A549 (cell line): Measurements from ENCODE around the gene CIAPIN1. TPM values are rescaled to one million over a fixed set of nuclear protein-coding genes. Genes with fewer than 3 reads are reported as not detected.

Experiments used
- ATAC-seq, 2 experiments: fragments of 200-7000 bp in 1 of 2; fragments of >200 bp in 1 of 2; cut with Nextera tagmentation in 1 of 2; cut with Tn5 transposase in 1 of 2; 3 replicates each; pipeline versions ENCODE4 v1.8.0 to v1.9.1; 2018 to 2020; ENCODE audit warnings: mild to moderate bottlenecking in 1 of 2, moderate library complexity in 1 of 2
- CTCF ChIA-PET: fragments of 300-600 bp; sonication (Branson Sonifier 250); formaldehyde crosslinking; extraction: SDS; loops from one replicate; lab custom pipeline; 2021; ENCODE audit warnings: antibody characterized with exemption, inconsistent platforms; lab: Yijun Ruan, JAX
- POLR2A ChIA-PET: fragments of 350-600 bp; formaldehyde crosslinking; extraction: SDS; loops from one replicate; lab custom pipeline; 2021; ENCODE audit warnings: antibody characterized with exemption, inconsistent platforms; lab: Yijun Ruan, JAX
- DNase-seq, 2 experiments: peaks; one replicate each; pipeline versions ENCODE4 v3.0.0 to v3.0.0-alpha.2; 2011 to 2016; ENCODE audit warnings: low read depth in 1 of 2, low spot score in 1 of 2
- FAIRE-seq: peaks from 2 replicates; lab custom pipeline; 2011; peaks lifted over from hg19 to GRCh38; lab: Jason Lieb, UNC
- H3K27ac ChIP-seq, 2 experiments: fragments of >200 bp; sonication (Bioruptor Twin); formaldehyde crosslinking; 3 replicates each; pipeline ENCODE4 v1.5.1; 2016 to 2017
- H3K4me1 ChIP-seq: fragments of >200 bp; sonication (Bioruptor Twin); formaldehyde crosslinking; 3 replicates; pipeline ENCODE4 v1.6.1; 2016
- H3K4me2 ChIP-seq: fragments of >200 bp; sonication (Bioruptor Twin); formaldehyde crosslinking; 3 replicates; pipeline ENCODE4 v1.6.1; 2016
- H3K4me3 ChIP-seq: fragments of >200 bp; sonication (Bioruptor Twin); formaldehyde crosslinking; 3 replicates; pipeline ENCODE4 v1.5.1; 2016
- H3K9me3 ChIP-seq: fragments of >200 bp; sonication (Bioruptor Twin); formaldehyde crosslinking; 3 replicates; pipeline ENCODE4 v1.6.1; 2016
- CBX2 ChIP-seq: fragments of 200-600 bp; sonication (generic); IDR thresholded peaks from 2 replicates; pipeline ENCODE4 v1.6.1; 2016; ENCODE audit warnings: low read depth, mild to moderate bottlenecking, borderline replicate concordance
- EHMT2 ChIP-seq: fragments of 200-600 bp; sonication (generic); IDR thresholded peaks from 2 replicates; pipeline ENCODE4 v1.6.1; 2016; ENCODE audit warnings: antibody characterized with exemption, low read depth, mild to moderate bottlenecking, moderate library complexity
- EP300 ChIP-seq, 2 experiments: fragments of >200 bp; sonication (Bioruptor Twin); formaldehyde crosslinking; IDR thresholded peaks; 2 replicates in 1 of 2; 3 replicates in 1 of 2; pipeline ENCODE4 v1.6.1; 2016 to 2017
- ESRRA ChIP-seq: fragments of 150-350 bp; IDR thresholded peaks from 2 replicates; pipeline ENCODE4 v1.6.1; 2014; ENCODE audit warnings: mild to moderate bottlenecking, low read length, borderline replicate concordance
- HDAC2 ChIP-seq: fragments of 200-600 bp; sonication (generic); IDR thresholded peaks from 2 replicates; pipeline ENCODE4 v1.6.1; 2016
- HEYL ChIP-seq: fragments of 250-450 bp; sonication (Bioruptor Pico); IDR thresholded peaks from 2 replicates; pipeline ENCODE4 v1.8.0; 2021; ENCODE audit warnings: mild to moderate bottlenecking, moderate library complexity
- HOXB13 ChIP-seq: fragments of 250-450 bp; sonication (Bioruptor Pico); IDR thresholded peaks from 2 replicates; pipeline ENCODE4 v1.5.0; 2020; ENCODE audit warnings: low read depth, mild to moderate bottlenecking, moderate library complexity
- JUNB ChIP-seq: fragments of >200 bp; sonication (Bioruptor Twin); formaldehyde crosslinking; IDR thresholded peaks from 2 replicates; pipeline ENCODE4 v1.6.1; 2016
- KDM1A ChIP-seq: fragments of 200-600 bp; sonication (generic); IDR thresholded peaks from 2 replicates; pipeline ENCODE4 v1.6.1; 2016; ENCODE audit warnings: low read depth, mild to moderate bottlenecking
- MAFK ChIP-seq: fragments of 450-650 bp; IDR thresholded peaks from 2 replicates; pipeline ENCODE4 v1.6.1; 2014; ENCODE audit not compliant: partially characterized antibody
- NFE2L2 ChIP-seq: fragments of 150-350 bp; conservative IDR thresholded peaks from 2 replicates; pipeline ENCODE4 v1.6.1; 2014; ENCODE audit warnings: low read length
- NR3C1 ChIP-seq: fragments of >200 bp; sonication (Bioruptor Twin); formaldehyde crosslinking; IDR thresholded peaks from 3 replicates; pipeline ENCODE4 v1.6.1; 2017
- PHF8 ChIP-seq: fragments of 200-600 bp; sonication (generic); IDR thresholded peaks from 2 replicates; pipeline ENCODE4 v1.6.1; 2016; ENCODE audit warnings: low read depth, mild to moderate bottlenecking, antibody characterized with exemption, moderate library complexity, borderline replicate concordance
- POLR2AphosphoS2 ChIP-seq: conservative IDR thresholded peaks from 2 replicates; pipeline ENCODE4 v1.6.1; 2012; ENCODE audit warnings: low read length, improper control_type of control experiment, inconsistent platforms
- RCOR1 ChIP-seq: fragments of 150-350 bp; IDR thresholded peaks from 2 replicates; pipeline ENCODE4 v1.6.1; 2014; ENCODE audit warnings: antibody characterized with exemption, low read length, low read depth
- REST ChIP-seq: fragments of 200-600 bp; sonication (generic); IDR thresholded peaks from 2 replicates; pipeline ENCODE4 v1.6.1; 2016; ENCODE audit warnings: antibody characterized with exemption, mild to moderate bottlenecking, moderate library complexity
- SREBF2 ChIP-seq: fragments of 450-650 bp; IDR thresholded peaks from 2 replicates; pipeline ENCODE4 v1.6.1; 2014; ENCODE audit warnings: mild to moderate bottlenecking, moderate library complexity
- ZNF302 ChIP-seq: fragments of 250-450 bp; sonication (Bioruptor Pico); IDR thresholded peaks from 2 replicates; pipeline ENCODE4 v1.9.0; 2021; ENCODE audit warnings: inconsistent platforms, mild to moderate bottlenecking, moderate library complexity
- WGBS: methylation state at CpG from one replicate; pipeline ENCODE4 v1.1.6; 2017; ENCODE audit errors: missing lambda C conversion rate; 5-methylcytosine and 5-hydroxymethylcytosine counted together
- polyA plus RNA-seq, 4 experiments: library from polyadenylated mRNA; depleted of rRNA in 3 of 4; stranded (reverse); fragments of >200 nt; fragmentation: RNase III in 1 of 4; extraction: RNeasy Plus Mini Kit Qiagen cat#74134 plus additional on column Dnase treatment in 1 of 4; gene quantifications; 2 replicates in 3 of 4; 3 replicates in 1 of 4; pipeline ENCODE4 v1.2.3, GENCODE V29; 2011 to 2017
- TF ChIP-seq, protein P1 (sequence below): IDR thresholded peaks from 2 replicates; pipeline ENCODE4 v1.6.1; 2012
- TF ChIP-seq, protein P2 (sequence below): fragments of >200 bp; sonication (Bioruptor Twin); formaldehyde crosslinking; IDR thresholded peaks from 3 replicates; pipeline ENCODE4 v1.6.1; 2016
- TF ChIP-seq, protein P3 (sequence below): fragments of >200 bp; sonication (Bioruptor Twin); formaldehyde crosslinking; IDR thresholded peaks from 3 replicates; pipeline ENCODE4 v1.5.1; 2016
- TF ChIP-seq, protein P4 (sequence below): fragments of 450-650 bp; IDR thresholded peaks from 2 replicates; pipeline ENCODE4 v1.6.1; 2014; ENCODE audit warnings: antibody characterized with exemption

Gene CIAPIN1
- polyA plus RNA-seq, 2 of the 4 experiments (the other 2 are of a cell fraction), result 71.5 to 101 TPM

GRCh38 chr16:57427307-57427706 is 19.9 kb downstream of the CIAPIN1 start:
- H3K4me2 ChIP-seq, result no peak overlapping the region
- ChIA-PET POLR2A (no interaction called here), CTCF (interaction anchor here (0.9 to 16.7 kb wide), 5 partner anchors 10 to 343 kb away, joined by 3 to 709 read pairs (median 27); no protein-coding TSS in a partner anchor)
- no peak overlapping the region for H3K4me3 ChIP-seq
- 86% methylated on average over 8 of the region's 8 CpGs for WGBS
- FAIRE-seq (no peak), ATAC-seq (no peak)
- TF ChIP-seq JUNB (no peak), SREBF2 (no peak), RCOR1 (no peak), POLR2AphosphoS2 (no peak), HDAC2 (no peak), MAFK (no peak), EP300 (IDR thresholded peaks at IDR 0.05) (no peak), ESRRA (no peak), NR3C1 (no peak), HEYL (CRISPR knock-in tag) (no peak)
- TF ChIP-seq, protein P1, sequence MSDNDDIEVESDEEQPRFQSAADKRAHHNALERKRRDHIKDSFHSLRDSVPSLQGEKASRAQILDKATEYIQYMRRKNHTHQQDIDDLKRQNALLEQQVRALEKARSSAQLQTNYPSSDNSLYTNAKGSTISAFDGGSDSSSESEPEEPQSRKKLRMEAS, result no peak
- TF ChIP-seq, protein P2, sequence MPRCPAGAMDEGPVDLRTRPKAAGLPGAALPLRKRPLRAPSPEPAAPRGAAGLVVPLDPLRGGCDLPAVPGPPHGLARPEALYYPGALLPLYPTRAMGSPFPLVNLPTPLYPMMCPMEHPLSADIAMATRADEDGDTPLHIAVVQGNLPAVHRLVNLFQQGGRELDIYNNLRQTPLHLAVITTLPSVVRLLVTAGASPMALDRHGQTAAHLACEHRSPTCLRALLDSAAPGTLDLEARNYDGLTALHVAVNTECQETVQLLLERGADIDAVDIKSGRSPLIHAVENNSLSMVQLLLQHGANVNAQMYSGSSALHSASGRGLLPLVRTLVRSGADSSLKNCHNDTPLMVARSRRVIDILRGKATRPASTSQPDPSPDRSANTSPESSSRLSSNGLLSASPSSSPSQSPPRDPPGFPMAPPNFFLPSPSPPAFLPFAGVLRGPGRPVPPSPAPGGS, result no peak
- TF ChIP-seq, all 56 proteins: peak for 0
- Histone ChIP-seq H3K27ac (no peak overlapping the region), H3K4me1 (peaks cover 5% of the 10 kb centered on the region), H3K9me3 (no peaks in the 10 kb centered on the region)
- DNase-seq, result no peak

GRCh38 chr16:57426356-57426755 is 20.8 kb downstream of the CIAPIN1 start:
- POLR2A ChIA-PET, result no interaction called here
- WGBS, result 93% methylated on average over 6 of the region's 7 CpGs
- Histone ChIP-seq H3K27ac (no peak overlapping the region; a peak in 1 of 6 replicates), H3K9me3 (no peaks in the 10 kb centered on the region)
- no peak for TF ChIP-seq KDM1A
- no peak for TF ChIP-seq ZNF302 (CRISPR knock-in tag)
- TF ChIP-seq EHMT2, result no peak
- no peak for TF ChIP-seq CBX2
- TF ChIP-seq PHF8, result no peak
- TF ChIP-seq JUNB, result no peak
- TF ChIP-seq, protein P3, sequence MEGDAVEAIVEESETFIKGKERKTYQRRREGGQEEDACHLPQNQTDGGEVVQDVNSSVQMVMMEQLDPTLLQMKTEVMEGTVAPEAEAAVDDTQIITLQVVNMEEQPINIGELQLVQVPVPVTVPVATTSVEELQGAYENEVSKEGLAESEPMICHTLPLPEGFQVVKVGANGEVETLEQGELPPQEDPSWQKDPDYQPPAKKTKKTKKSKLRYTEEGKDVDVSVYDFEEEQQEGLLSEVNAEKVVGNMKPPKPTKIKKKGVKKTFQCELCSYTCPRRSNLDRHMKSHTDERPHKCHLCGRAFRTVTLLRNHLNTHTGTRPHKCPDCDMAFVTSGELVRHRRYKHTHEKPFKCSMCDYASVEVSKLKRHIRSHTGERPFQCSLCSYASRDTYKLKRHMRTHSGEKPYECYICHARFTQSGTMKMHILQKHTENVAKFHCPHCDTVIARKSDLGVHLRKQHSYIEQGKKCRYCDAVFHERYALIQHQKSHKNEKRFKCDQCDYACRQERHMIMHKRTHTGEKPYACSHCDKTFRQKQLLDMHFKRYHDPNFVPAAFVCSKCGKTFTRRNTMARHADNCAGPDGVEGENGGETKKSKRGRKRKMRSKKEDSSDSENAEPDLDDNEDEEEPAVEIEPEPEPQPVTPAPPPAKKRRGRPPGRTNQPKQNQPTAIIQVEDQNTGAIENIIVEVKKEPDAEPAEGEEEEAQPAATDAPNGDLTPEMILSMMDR, result no peak
- TF ChIP-seq ESRRA, result no peak
- TF ChIP-seq MAFK, result no peak
- no peak for TF ChIP-seq HOXB13 (CRISPR knock-in tag)
- TF ChIP-seq NFE2L2, result no peak
- TF ChIP-seq, protein P4, sequence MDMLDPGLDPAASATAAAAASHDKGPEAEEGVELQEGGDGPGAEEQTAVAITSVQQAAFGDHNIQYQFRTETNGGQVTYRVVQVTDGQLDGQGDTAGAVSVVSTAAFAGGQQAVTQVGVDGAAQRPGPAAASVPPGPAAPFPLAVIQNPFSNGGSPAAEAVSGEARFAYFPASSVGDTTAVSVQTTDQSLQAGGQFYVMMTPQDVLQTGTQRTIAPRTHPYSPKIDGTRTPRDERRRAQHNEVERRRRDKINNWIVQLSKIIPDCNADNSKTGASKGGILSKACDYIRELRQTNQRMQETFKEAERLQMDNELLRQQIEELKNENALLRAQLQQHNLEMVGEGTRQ, result no peak
- TF ChIP-seq, all 56 proteins: peak for 0
- CTCF ChIA-PET, result interaction anchor here (0.6 to 16.7 kb wide), 8 partner anchors 9 to 342 kb away, joined by 3 to 709 read pairs (median 4); partner anchors contain the start of gene CPNE2
- no peak for ATAC-seq
- no peak for FAIRE-seq
- Histone ChIP-seq H3K4me3 (no peak overlapping the region), H3K4me2 (no peak overlapping the region), H3K4me1 (peaks cover 8% of the 10 kb centered on the region)
- no peak for DNase-seq

GRCh38 chr16:57424583-57424982 is 22.6 kb downstream of the CIAPIN1 start:
- no peak overlapping the region for H3K27ac ChIP-seq
- DNase-seq (no peak), FAIRE-seq (no peak), ATAC-seq (no peak)
- CTCF ChIA-PET, result interaction anchor here (1.0 to 16.7 kb wide), 6 partner anchors 11 to 119 kb away, joined by 3 to 709 read pairs (median 6); partner anchors contain the start of genes CIAPIN1 and COQ9
- H3K4me3 ChIP-seq, result no peak overlapping the region
- H3K4me1 ChIP-seq, result peaks cover 8% of the 10 kb centered on the region
- POLR2A ChIA-PET, result no interaction called here
- H3K9me3 ChIP-seq, result no peaks in the 10 kb centered on the region
- TF ChIP-seq PHF8 (no peak), REST (no peak)
- WGBS, result 78% methylated on average over 3 of the region's 3 CpGs
- H3K4me2 ChIP-seq, result no peak overlapping the region
